HL-60 (cell line): ENCODE results near the gene TNFRSF8.

Experiments used
- DNase-seq, 2 experiments: peaks; one replicate each; pipeline ENCODE4 v3.0.0-alpha.2; 2010 to 2020; ENCODE audit warnings: low read depth in 1 of 2, low spot score in 1 of 2
- H3K27ac ChIP-seq: fragments of 250-450 bp; sonication (Bioruptor Pico); replicated peaks from 2 replicates; pipeline ENCODE4 v1.5.1; 2020; ENCODE audit warnings: mild to moderate bottlenecking, moderate library complexity
- H3K27me3 ChIP-seq: fragments of 250-450 bp; sonication (Bioruptor Pico); 2 replicates; pipeline ENCODE4 v1.5.1; 2021; ENCODE audit warnings: mild to moderate bottlenecking, moderate library complexity; ENCODE audit not compliant: insufficient read depth, poor library complexity, severe bottlenecking
- H3K4me3 ChIP-seq: replicated peaks from 2 replicates; pipeline ENCODE4 v1.5.1; 2011; ENCODE audit warnings: mild to moderate bottlenecking, control low read depth, low read length; ENCODE audit not compliant: insufficient read depth
- GABPA ChIP-seq: IDR thresholded peaks from 2 replicates; pipeline ENCODE4 v1.6.1; 2012; ENCODE audit warnings: low read depth
- POLR2AphosphoS5 ChIP-seq: IDR thresholded peaks from 2 replicates; pipeline ENCODE4 v1.6.1; 2012; ENCODE audit warnings: low read depth
- REST ChIP-seq: IDR thresholded peaks from 2 replicates; pipeline ENCODE4 v1.6.1; 2012; ENCODE audit warnings: low read depth; ENCODE audit not compliant: insufficient replicate concordance
- SPI1 ChIP-seq: IDR thresholded peaks from 2 replicates; pipeline ENCODE4 v1.6.1; 2012; ENCODE audit warnings: low read depth, mild to moderate bottlenecking, borderline replicate concordance
- TF ChIP-seq, protein P1 (sequence below): IDR thresholded peaks from one replicate; pipeline ENCODE4 v1.5.1; 2011; ENCODE audit warnings: low read length, control low read depth, inconsistent platforms; ENCODE audit not compliant: insufficient read depth

Gene TNFRSF8

GRCh38 chr1:12072741-12073140 is 9.6 kb downstream of the TNFRSF8 start:
- Histone ChIP-seq H3K27me3 (no peaks in the 10 kb centered on the region), H3K4me3 (no peak overlapping the region), H3K27ac (no peak overlapping the region)
- no peak for DNase-seq
- TF ChIP-seq REST (no peak), POLR2AphosphoS5 (no peak), GABPA (no peak), SPI1 (no peak)
- TF ChIP-seq, protein P1, sequence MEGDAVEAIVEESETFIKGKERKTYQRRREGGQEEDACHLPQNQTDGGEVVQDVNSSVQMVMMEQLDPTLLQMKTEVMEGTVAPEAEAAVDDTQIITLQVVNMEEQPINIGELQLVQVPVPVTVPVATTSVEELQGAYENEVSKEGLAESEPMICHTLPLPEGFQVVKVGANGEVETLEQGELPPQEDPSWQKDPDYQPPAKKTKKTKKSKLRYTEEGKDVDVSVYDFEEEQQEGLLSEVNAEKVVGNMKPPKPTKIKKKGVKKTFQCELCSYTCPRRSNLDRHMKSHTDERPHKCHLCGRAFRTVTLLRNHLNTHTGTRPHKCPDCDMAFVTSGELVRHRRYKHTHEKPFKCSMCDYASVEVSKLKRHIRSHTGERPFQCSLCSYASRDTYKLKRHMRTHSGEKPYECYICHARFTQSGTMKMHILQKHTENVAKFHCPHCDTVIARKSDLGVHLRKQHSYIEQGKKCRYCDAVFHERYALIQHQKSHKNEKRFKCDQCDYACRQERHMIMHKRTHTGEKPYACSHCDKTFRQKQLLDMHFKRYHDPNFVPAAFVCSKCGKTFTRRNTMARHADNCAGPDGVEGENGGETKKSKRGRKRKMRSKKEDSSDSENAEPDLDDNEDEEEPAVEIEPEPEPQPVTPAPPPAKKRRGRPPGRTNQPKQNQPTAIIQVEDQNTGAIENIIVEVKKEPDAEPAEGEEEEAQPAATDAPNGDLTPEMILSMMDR = no peak

DNA sequence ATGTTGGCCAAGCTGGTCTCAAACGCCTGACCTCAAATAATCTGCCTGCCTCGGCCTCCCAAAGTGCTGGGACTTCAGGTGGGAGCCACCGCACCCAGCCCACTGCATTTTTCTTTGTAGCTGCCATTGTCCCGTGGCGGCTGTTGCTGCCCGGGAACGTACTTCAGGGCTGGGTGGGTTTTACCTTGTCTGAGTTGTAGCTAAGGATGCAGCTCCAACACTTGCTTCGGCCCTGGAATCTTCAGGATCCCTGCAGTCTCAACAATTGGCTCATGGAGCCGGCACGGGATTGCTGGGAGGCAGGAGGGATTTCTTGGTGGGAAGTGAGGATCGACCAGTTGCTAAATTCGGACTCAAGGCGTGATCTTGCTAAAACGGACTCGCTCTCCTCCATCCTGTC is 10.7 kb downstream of the TNFRSF8 start:
- no peak for DNase-seq

GRCh38 chr1:12075195-12076114 is 12.4 kb downstream of the TNFRSF8 start:
- Histone ChIP-seq H3K4me3 (no peak overlapping the region), H3K27ac (no peak overlapping the region), H3K27me3 (no peaks in the 10 kb centered on the region)
- TF ChIP-seq REST (no peak), GABPA (no peak), SPI1 (no peak), POLR2AphosphoS5 (no peak)
- TF ChIP-seq, protein P1 = no peak
- DNase-seq = no peak

More for the DNA sequence above, 10.7 kb downstream of the TNFRSF8 start:
- Histone ChIP-seq H3K4me3 (no peak overlapping the region), H3K27ac (no peak overlapping the region), H3K27me3 (no peaks in the 10 kb centered on the region)
- TF ChIP-seq GABPA = no peak
- TF ChIP-seq, protein P1 = no peak
